ENCODE data around the gene NELL2. TPM values are rescaled to one million over a fixed set of nuclear protein-coding genes. Genes with fewer than 3 reads are reported as not detected.

Gene NELL2
- total and polyA plus RNA-seq, 4 donors, result 0.09 to 0.42 (median 0.17) TPM; not detected in 1

DNA sequence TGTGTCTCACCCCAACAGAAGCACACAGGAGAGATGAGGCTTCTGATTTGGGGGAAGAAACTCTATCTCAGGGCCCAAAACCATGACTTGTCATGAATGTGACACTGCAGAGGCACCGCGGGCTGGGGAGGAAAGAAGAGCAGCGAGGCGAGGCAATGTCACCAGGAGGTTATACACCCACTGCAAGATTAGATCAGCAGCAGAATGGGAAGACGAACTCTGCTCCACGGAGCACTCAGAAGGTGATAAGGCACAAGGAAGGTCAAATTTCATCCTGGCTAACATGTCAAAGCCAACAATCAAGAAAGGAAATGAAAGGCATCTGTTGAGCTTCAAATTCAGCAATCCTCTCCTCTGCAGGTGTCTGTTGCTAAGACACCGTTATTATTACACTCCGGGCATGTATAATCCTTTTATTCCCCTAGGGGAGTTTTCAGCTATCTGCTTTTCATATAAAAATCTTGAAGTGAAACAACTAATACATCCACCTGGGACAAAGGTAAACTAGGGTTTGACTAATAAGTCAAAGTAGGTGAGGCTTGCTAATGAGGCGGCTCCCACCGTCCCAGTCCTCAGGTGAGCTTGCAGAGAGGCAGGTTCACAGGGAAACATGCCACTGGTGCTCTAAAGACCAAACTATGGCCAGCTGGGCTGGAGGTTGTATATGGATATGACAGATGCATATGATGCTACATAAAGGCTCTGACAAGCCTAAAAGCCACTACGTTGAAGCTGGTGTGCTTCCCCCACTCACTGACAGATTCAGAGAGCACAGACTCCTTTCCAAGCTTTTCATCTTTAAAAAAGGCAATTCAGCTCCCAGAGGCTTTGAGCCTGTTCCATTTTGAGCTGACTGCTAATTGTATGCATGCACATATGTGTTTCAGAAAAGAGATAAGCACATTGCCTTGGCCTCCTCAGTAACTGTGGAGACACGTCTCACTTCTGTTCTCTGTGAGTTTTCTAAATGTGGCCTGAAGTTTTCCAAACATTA lies 221.2 kb downstream of the NELL2 start:
- WGBS, result 42% methylated on average over 12 of the region's 12 CpGs
- Histone ChIP-seq H3K27me3 (ENCODE audit: control insufficient read depth in 4 of 4, insufficient read depth in 4 of 4, low read length in 3 of 4) (no peaks in the 10 kb centered on the region), H3K36me3 (ENCODE audit: control insufficient read depth in 4 of 4, insufficient read depth in 3 of 4, low read depth in 1 of 4, low read length in 3 of 4) (no peaks in the 10 kb centered on the region), H3K27ac (ENCODE audit: low read depth in 1 of 2, low read length in 2 of 2) (no peak overlapping the region), H3K9me3 (ENCODE audit: control insufficient read depth in 4 of 4, low read length in 3 of 4) (no peaks in the 10 kb centered on the region), H3K4me3 (ENCODE audit: low read depth in 1 of 3, low read length in 3 of 3) (no peak overlapping the region), H3K4me1 (ENCODE audit: control insufficient read depth in 4 of 4, insufficient read depth in 4 of 4, low read length in 3 of 4) (no peaks in the 10 kb centered on the region), H3K9ac (ENCODE audit: low read depth in 1 of 2, low read length in 2 of 2) (no peak overlapping the region)
- no peak for TF ChIP-seq NR2F2 (IDR thresholded peaks at IDR 0.05)
- no peak for DNase-seq (ENCODE audit: low spot score)

GRCh38 chr12:44653861-44654527 lies 222.1 kb downstream of the NELL2 start:
- WGBS, result 42% methylated on average over 3 of the region's 3 CpGs
- H3K27me3 ChIP-seq (ENCODE audit: control insufficient read depth in 4 of 4, insufficient read depth in 4 of 4, low read length in 3 of 4), result no peaks in the 10 kb centered on the region
- no peak overlapping the region for H3K4me3 ChIP-seq (ENCODE audit: low read depth in 1 of 3, low read length in 3 of 3)
- TF ChIP-seq JUND (IDR thresholded peaks at IDR 0.05) (no peak), TAF1 (conservative IDR thresholded peaks at IDR 0.05) (no peak), CTCF (IDR thresholded peaks at IDR 0.05; ENCODE audit: low read depth, low read length, missing input control) (no peak), GABPA (IDR thresholded peaks at IDR 0.05 in 1 of 2, conservative IDR thresholded peaks at IDR 0.05 in 1 of 2) (no peak), FOXA2 (IDR thresholded peaks at IDR 0.05) (no peak), REST (IDR thresholded peaks at IDR 0.05) (no peak), FOXA1 (IDR thresholded peaks at IDR 0.05) (no peak), EGR1 (IDR thresholded peaks at IDR 0.05; ENCODE audit: low read depth in 2 of 2) (no peak), RXRA (IDR thresholded peaks at IDR 0.05) (no peak), HNF4A (conservative IDR thresholded peaks at IDR 0.05) (no peak), ZBTB33 (IDR thresholded peaks at IDR 0.05) (no peak), SP1 (IDR thresholded peaks at IDR 0.05) (no peak), RAD21 (IDR thresholded peaks at IDR 0.05) (no peak), ATF3 (IDR thresholded peaks at IDR 0.05) (no peak)
- TF ChIP-seq, protein P1, sequence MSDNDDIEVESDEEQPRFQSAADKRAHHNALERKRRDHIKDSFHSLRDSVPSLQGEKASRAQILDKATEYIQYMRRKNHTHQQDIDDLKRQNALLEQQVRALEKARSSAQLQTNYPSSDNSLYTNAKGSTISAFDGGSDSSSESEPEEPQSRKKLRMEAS (IDR thresholded peaks at IDR 0.05), result no peak
- H3K27ac ChIP-seq (ENCODE audit: low read depth in 1 of 2, low read length in 2 of 2), result no peak overlapping the region
- H3K4me1 ChIP-seq (ENCODE audit: control insufficient read depth in 4 of 4, insufficient read depth in 4 of 4, low read length in 3 of 4), result no peaks in the 10 kb centered on the region
- H3K36me3 ChIP-seq (ENCODE audit: control insufficient read depth in 4 of 4, insufficient read depth in 3 of 4, low read depth in 1 of 4, low read length in 3 of 4), result no peaks in the 10 kb centered on the region
- no peak overlapping the region for H3K9ac ChIP-seq (ENCODE audit: low read depth in 1 of 2, low read length in 2 of 2)
- no peak for DNase-seq (ENCODE audit: low spot score)
- H3K9me3 ChIP-seq (ENCODE audit: control insufficient read depth in 4 of 4, low read length in 3 of 4), result no peaks in the 10 kb centered on the region

Measured in liver (tissue), 9 donors.